Kidney (tissue), 14 donors: Measurements from ENCODE around the gene KDM4C. TPM values are rescaled to one million over a fixed set of nuclear protein-coding genes. Genes with fewer than 3 reads are reported as not detected.

ENCODE experiments used
- DNase-seq, 5 donors: peaks; one replicate each; pipeline ENCODE4 v3.0.0-alpha.2; 2013 to 2020
- FAIRE-seq: peaks from 2 replicates; lab custom pipeline; 2012; peaks lifted over from hg19 to GRCh38; lab: Jason Lieb, UNC
- H3K27ac ChIP-seq, 2 donors: one replicate each; pipeline ENCODE4 v1.7.0; 2013; ENCODE audit warnings: low read depth in 2 of 2, low read length in 2 of 2, inconsistent platforms in 1 of 2
- H3K27me3 ChIP-seq: one replicate; pipeline ENCODE4 v1.7.1; 2013; ENCODE audit warnings: low read length, inconsistent platforms; ENCODE audit not compliant: control insufficient read depth, insufficient read depth
- H3K36me3 ChIP-seq, 3 donors: one replicate each; pipeline versions ENCODE4 v1.7.0 to v1.7.1; 2013; ENCODE audit warnings: low read length in 3 of 3, control low read depth in 1 of 3, inconsistent platforms in 1 of 3; ENCODE audit not compliant: insufficient read depth in 3 of 3, control insufficient read depth in 2 of 3
- H3K4me1 ChIP-seq, 3 donors: one replicate each; pipeline versions ENCODE4 v1.7.0 to v1.7.1; 2013; ENCODE audit warnings: low read length in 3 of 3, inconsistent platforms in 1 of 3, low read depth in 1 of 3; ENCODE audit not compliant: control insufficient read depth in 2 of 3, insufficient read depth in 2 of 3
- H3K4me3 ChIP-seq, 3 donors: one replicate each; pipeline versions ENCODE4 v1.7.0 to v1.8.1; 2013; ENCODE audit warnings: low read length in 3 of 3, control low read depth in 1 of 3, inconsistent platforms in 1 of 3
- H3K9ac ChIP-seq, 3 donors: one replicate each; pipeline versions ENCODE4 v1.7.0 to v1.7.1; 2013; ENCODE audit warnings: low read length in 3 of 3, control low read depth in 1 of 3, inconsistent platforms in 1 of 3
- H3K9me3 ChIP-seq, 3 donors: one replicate each; pipeline versions ENCODE4 v1.7.0 to v1.7.1; 2013; ENCODE audit warnings: low read length in 3 of 3, control low read depth in 1 of 3, inconsistent platforms in 1 of 3; ENCODE audit not compliant: control insufficient read depth in 2 of 3, insufficient read depth in 1 of 3
- CTCF ChIP-seq: IDR thresholded peaks from 3 replicates; pipeline ENCODE4 v1.5.1; 2012; ENCODE audit warnings: mild to moderate bottlenecking, moderate library complexity, borderline replicate concordance; ENCODE audit not compliant: insufficient read depth; ENCODE audit errors: extremely low read depth
- intact Hi-C: fragments of 100-400 bp; cut with DNase I; formaldehyde crosslinking; loops from one replicate; pipeline ENCODE4 v1.11.1; 2022
- polyA plus RNA-seq: library from polyadenylated mRNA; stranded (reverse); fragments of 350-450 nt; fragmentation: Illumina TruSeq; extraction: RNeasy Lipid Tissue Mini Kit (QIAGEN cat#74804); gene quantifications from one replicate; pipeline ENCODE4 v1.2.3, GENCODE V29; 2014; ENCODE audit warnings: low read depth, low replicate concordance; ENCODE audit not compliant: insufficient read depth
- total RNA-seq: library from RNA; stranded (reverse); fragmentation: NEBNext Ultra II Directional; extraction: Animal tissue kit (Norgen Biotek cat#: 25700); gene quantifications from one replicate; pipeline ENCODE4 v1.2.1, GENCODE V29; 2021
- donor health status: control.
- donor health status: control.
- donor health status: control.
- donor health status: control.
- donor health status: control.
- donor health status: DM: yes; HTN: yes; CAD: no.
- donor health status: Normal renal cell carcinoma (clear cell type).

Gene KDM4C
- total and polyA plus RNA-seq, 2 donors from 2014 or later: 7.1 to 47.1 TPM

DNA sequence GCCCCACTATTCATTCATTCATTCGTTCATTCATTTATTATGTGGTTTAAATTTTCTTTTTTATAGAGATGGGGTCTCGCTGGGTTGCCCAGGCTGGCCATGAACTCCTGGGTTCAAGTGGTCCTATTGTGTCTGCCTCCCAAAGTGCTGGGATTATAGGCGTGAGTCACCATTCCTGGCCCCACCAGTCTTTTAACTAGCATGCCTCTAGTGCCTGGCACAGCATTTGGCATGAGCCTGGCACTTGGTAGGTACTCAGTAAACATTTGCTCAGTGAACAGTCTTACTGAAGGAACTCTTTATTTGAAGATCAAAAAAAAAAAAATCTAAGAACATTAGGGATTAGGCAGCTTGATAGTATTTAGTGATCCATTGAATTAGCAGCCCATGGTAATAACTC, 98.1 kb downstream of the KDM4C start:
- H3K4me1 ChIP-seq: no peaks in the 10 kb centered on the region
- intact Hi-C loops: no loop called here
- DNase-seq: no peak
- TF ChIP-seq CTCF: no peak
- H3K9me3 ChIP-seq: no peaks in the 10 kb centered on the region
- H3K4me3 ChIP-seq: no peak overlapping the region
- no peak overlapping the region for H3K27ac ChIP-seq
- H3K9ac ChIP-seq: no peak overlapping the region
- no peak for FAIRE-seq
- H3K36me3 ChIP-seq: peaks cover 0 to 4% (median 0%) of the 10 kb centered on the region in 3 donors
- no peaks in the 10 kb centered on the region for H3K27me3 ChIP-seq

GRCh38 chr9:6864102-6864501, 106.3 kb downstream of the KDM4C start:
- intact Hi-C loops: no loop called here
- FAIRE-seq (no peak), DNase-seq (no peak)
- Histone ChIP-seq H3K9ac (no peak overlapping the region), H3K36me3 (no peaks in the 10 kb centered on the region), H3K27ac (no peak overlapping the region), H3K4me1 (no peaks in the 10 kb centered on the region), H3K4me3 (no peak overlapping the region), H3K9me3 (peaks cover 0 to 6% (median 0%) of the 10 kb centered on the region in 3 donors), H3K27me3 (no peaks in the 10 kb centered on the region)
- no peak for TF ChIP-seq CTCF

- H3K4me1 ChIP-seq: no peaks in the 10 kb centered on the region
- H3K27ac ChIP-seq: no peak overlapping the region
- no peak overlapping the region for H3K9ac ChIP-seq
- FAIRE-seq (no peak), DNase-seq (no peak)
- TF ChIP-seq CTCF: no peak
- H3K9me3 ChIP-seq: no peaks in the 10 kb centered on the region
- no peaks in the 10 kb centered on the region for H3K36me3 ChIP-seq
- H3K27me3 ChIP-seq: no peaks in the 10 kb centered on the region
- intact Hi-C loops: no loop called here
- H3K4me3 ChIP-seq: no peak overlapping the region
Observed at GRCh38 chr9:6869081-6869948, 111.5 kb downstream of the KDM4C start.

- H3K9me3 ChIP-seq: no peaks in the 10 kb centered on the region
- no peak for DNase-seq
- H3K27ac ChIP-seq: no peak overlapping the region
- H3K27me3 ChIP-seq: no peaks in the 10 kb centered on the region
- intact Hi-C loops: no loop called here
- no peak overlapping the region for H3K4me3 ChIP-seq
- H3K36me3 ChIP-seq: no peaks in the 10 kb centered on the region
- TF ChIP-seq CTCF: no peak
- no peak for FAIRE-seq
- no peaks in the 10 kb centered on the region for H3K4me1 ChIP-seq
- H3K9ac ChIP-seq: no peak overlapping the region
Observed at GRCh38 chr9:6870149-6870548, 112.4 kb downstream of the KDM4C start.
